ENCODE measurements around the gene GALNT17. TPM values are rescaled to one million over a fixed set of nuclear protein-coding genes. Genes with fewer than 3 reads are reported as not detected.

Gene GALNT17
- polyA plus RNA-seq, 1 donor from 2014 or later = 15.7 TPM

GRCh38 chr7:71612911-71613310 is 481.0 kb downstream of the GALNT17 start:
- no peaks in the 10 kb centered on the region for H3K79me2 ChIP-seq (replicated peaks; ENCODE audit: insufficient read depth, low read length)
- no peak overlapping the region for H2AFZ ChIP-seq (ENCODE audit: low read depth, low read length)
- H3K9me3 ChIP-seq (ENCODE audit: low read length) = no peaks in the 10 kb centered on the region
- H3K9me2 ChIP-seq (ENCODE audit: insufficient read depth, low read length) = no peaks in the 10 kb centered on the region
- H3K9ac ChIP-seq (ENCODE audit: low read length) = no peak overlapping the region
- no peaks in the 10 kb centered on the region for H3F3A ChIP-seq (ENCODE audit: insufficient read depth, low read length, poor library complexity, severe bottlenecking)
- no peak for TF ChIP-seq RAD21 (conservative IDR thresholded peaks at IDR 0.05)
- TF ChIP-seq SMC3 (conservative IDR thresholded peaks at IDR 0.05; ENCODE audit: poor library complexity) = no peak
- TF ChIP-seq EP300 (conservative IDR thresholded peaks at IDR 0.05; ENCODE audit: poor library complexity, severe bottlenecking) = no peak
- TF ChIP-seq MXI1 (conservative IDR thresholded peaks at IDR 0.05; ENCODE audit: poor library complexity, severe bottlenecking) = no peak
- no peak for TF ChIP-seq TAF1 (IDR thresholded peaks at IDR 0.05; ENCODE audit: low read depth)
- no peak for TF ChIP-seq CTCF (IDR thresholded peaks at IDR 0.05; ENCODE audit: poor library complexity, severe bottlenecking)
- TF ChIP-seq REST (IDR thresholded peaks at IDR 0.05; ENCODE audit: borderline replicate concordance) = no peak
- no peak for TF ChIP-seq POLR2AphosphoS5 (IDR thresholded peaks at IDR 0.05)
- TF ChIP-seq EZH2 (IDR thresholded peaks at IDR 0.05; ENCODE audit: borderline replicate concordance, insufficient read depth, low read length, poor library complexity, severe bottlenecking) = no peak
- H3K27ac ChIP-seq (ENCODE audit: low read length) = no peak overlapping the region
- H3K27me3 ChIP-seq (ENCODE audit: insufficient read depth, low read depth, low read length) = no peaks in the 10 kb centered on the region
- no peak overlapping the region for H3K4me2 ChIP-seq (ENCODE audit: low read length)
- no peaks in the 10 kb centered on the region for H3K36me3 ChIP-seq (ENCODE audit: insufficient read depth, low read length)
- H4K20me1 ChIP-seq (ENCODE audit: insufficient read depth) = no peaks in the 10 kb centered on the region
- no peak overlapping the region for H3K4me3 ChIP-seq (ENCODE audit: low read length)

- H2AFZ ChIP-seq (ENCODE audit: low read depth, low read length) = no peak overlapping the region
- H3K36me3 ChIP-seq (ENCODE audit: insufficient read depth, low read length) = no peaks in the 10 kb centered on the region
- no peaks in the 10 kb centered on the region for H3F3A ChIP-seq (ENCODE audit: insufficient read depth, low read length, poor library complexity, severe bottlenecking)
- H3K79me2 ChIP-seq (replicated peaks; ENCODE audit: insufficient read depth, low read length) = no peaks in the 10 kb centered on the region
- no peaks in the 10 kb centered on the region for H3K27me3 ChIP-seq (ENCODE audit: insufficient read depth, low read depth, low read length)
- no peaks in the 10 kb centered on the region for H4K20me1 ChIP-seq (ENCODE audit: insufficient read depth)
- no peaks in the 10 kb centered on the region for H3K9me3 ChIP-seq (ENCODE audit: low read length)
- H3K9ac ChIP-seq (ENCODE audit: low read length) = no peak overlapping the region
- TF ChIP-seq POLR2AphosphoS5 (IDR thresholded peaks at IDR 0.05) = no peak
- TF ChIP-seq CTCF (IDR thresholded peaks at IDR 0.05; ENCODE audit: poor library complexity, severe bottlenecking) = no peak
- no peak for TF ChIP-seq RAD21 (conservative IDR thresholded peaks at IDR 0.05)
- no peak for TF ChIP-seq EP300 (conservative IDR thresholded peaks at IDR 0.05; ENCODE audit: poor library complexity, severe bottlenecking)
- no peak for TF ChIP-seq SMC3 (conservative IDR thresholded peaks at IDR 0.05; ENCODE audit: poor library complexity)
- TF ChIP-seq REST (IDR thresholded peaks at IDR 0.05; ENCODE audit: borderline replicate concordance) = no peak
- no peak for TF ChIP-seq TAF1 (IDR thresholded peaks at IDR 0.05; ENCODE audit: low read depth)
- no peak overlapping the region for H3K4me3 ChIP-seq (ENCODE audit: low read length)
- H3K27ac ChIP-seq (ENCODE audit: low read length) = no peak overlapping the region
- H3K9me2 ChIP-seq (ENCODE audit: insufficient read depth, low read length) = no peaks in the 10 kb centered on the region
- no peak overlapping the region for H3K4me2 ChIP-seq (ENCODE audit: low read length)
Observed at GRCh38 chr7:71613313-71613712, 481.4 kb downstream of the GALNT17 start.

All from neural cell (in vitro differentiated cells).